ENCODE data around the gene EIPR1.

Gene EIPR1

DNA sequence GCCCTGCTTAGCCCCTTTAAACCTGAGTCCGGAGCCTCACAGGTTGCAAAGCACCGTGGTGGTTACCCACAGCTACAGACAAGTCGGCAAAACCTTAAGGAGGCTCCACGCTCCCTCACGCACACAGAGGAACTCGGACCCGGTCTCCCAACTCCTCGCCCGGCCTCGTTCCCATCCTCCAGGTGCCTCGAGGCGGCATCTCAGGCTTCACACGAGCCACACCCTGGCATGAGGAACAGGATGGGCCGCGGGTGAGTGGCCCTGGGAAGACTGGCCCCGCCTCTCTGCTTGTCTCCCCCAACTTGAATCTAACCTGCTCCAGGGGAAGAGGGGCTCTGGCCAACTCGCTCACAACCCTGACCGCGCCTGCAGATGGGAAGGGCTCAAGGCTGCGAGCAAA is 97.4 kb downstream of the EIPR1 start:
- H3K4me3 ChIP-seq (ENCODE audit: low read length), result no peak overlapping the region
- TF ChIP-seq, protein P1, sequence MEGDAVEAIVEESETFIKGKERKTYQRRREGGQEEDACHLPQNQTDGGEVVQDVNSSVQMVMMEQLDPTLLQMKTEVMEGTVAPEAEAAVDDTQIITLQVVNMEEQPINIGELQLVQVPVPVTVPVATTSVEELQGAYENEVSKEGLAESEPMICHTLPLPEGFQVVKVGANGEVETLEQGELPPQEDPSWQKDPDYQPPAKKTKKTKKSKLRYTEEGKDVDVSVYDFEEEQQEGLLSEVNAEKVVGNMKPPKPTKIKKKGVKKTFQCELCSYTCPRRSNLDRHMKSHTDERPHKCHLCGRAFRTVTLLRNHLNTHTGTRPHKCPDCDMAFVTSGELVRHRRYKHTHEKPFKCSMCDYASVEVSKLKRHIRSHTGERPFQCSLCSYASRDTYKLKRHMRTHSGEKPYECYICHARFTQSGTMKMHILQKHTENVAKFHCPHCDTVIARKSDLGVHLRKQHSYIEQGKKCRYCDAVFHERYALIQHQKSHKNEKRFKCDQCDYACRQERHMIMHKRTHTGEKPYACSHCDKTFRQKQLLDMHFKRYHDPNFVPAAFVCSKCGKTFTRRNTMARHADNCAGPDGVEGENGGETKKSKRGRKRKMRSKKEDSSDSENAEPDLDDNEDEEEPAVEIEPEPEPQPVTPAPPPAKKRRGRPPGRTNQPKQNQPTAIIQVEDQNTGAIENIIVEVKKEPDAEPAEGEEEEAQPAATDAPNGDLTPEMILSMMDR (IDR thresholded peaks at IDR 0.05; ENCODE audit: insufficient read depth, low read depth, low read length, missing control alignments), result no peak
- DNase-seq (ENCODE audit: low read depth), result no peak

DNA sequence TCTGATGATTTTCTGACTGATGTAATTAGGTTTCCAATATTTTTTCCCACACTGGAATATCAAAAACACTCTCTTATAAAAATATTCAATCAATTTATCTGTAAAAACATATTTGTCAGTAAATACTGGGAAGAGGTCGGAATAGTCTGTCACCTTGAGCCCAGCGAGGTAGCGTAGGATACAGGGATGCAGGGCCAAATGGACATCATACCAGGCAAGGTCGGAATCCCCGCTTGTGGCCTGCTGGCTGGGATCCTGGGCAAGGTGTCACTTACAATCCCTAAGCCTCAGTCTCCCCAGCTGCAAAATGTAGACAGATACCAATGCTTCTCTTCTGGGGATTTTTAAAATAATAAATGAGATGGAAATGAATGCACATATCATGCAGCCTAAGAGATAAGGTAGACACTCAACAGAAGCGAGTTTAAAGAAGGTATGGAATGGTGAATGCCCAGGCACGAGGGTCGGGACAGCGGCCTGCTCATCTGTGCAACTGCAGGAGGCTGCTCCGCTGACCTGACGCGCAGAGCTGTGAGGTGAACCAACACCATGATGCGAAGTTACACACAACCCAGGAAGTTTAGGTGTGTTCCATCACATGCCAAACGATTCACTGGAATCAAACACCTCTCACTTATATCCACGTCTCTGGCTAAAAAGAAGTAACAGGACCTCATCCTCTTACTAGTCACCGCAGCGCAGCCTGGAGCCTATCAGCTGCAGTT is 98.2 kb downstream of the EIPR1 start:
- TF ChIP-seq, protein P1 (IDR thresholded peaks at IDR 0.05; ENCODE audit: insufficient read depth, low read depth, low read length, missing control alignments), result no peak
- H3K4me3 ChIP-seq (ENCODE audit: low read length), result no peak overlapping the region
- DNase-seq (ENCODE audit: low read depth), result no peak

DNA sequence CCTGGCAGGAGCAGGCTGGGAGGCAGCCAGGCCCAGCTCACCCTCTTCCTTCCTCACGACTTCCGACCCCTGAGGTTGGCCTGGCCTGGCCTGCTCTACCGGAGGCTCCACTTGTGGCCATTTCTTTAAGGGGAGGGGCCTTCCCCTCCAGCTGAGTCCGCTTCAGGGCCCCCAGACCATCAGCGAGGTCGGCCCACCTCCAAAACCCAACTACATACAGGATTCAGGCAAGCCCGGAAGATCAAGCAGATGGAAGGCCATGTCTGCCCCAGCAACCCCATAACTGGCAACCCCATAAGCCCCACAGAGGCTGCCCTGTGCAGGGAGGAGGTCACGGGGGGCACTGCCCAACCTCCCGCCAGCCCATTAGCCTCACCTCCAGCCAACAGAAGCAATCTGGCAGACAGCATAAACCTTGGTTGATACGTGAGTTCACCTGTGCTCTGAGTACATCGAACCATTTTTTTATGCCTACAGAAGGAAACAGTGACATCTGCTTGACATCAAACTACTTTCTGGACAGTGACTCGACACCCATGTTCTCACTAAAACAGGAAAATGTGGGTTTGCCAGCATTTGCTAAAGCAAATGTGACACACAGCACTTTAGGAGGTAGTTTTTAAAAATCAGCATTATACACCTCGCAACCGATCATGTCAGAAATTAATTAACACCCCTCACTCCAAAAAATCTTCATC is 98.9 kb downstream of the EIPR1 start:
- DNase-seq (ENCODE audit: low read depth), result no peak
- H3K4me3 ChIP-seq (ENCODE audit: low read length), result no peak overlapping the region
- TF ChIP-seq, protein P1 (IDR thresholded peaks at IDR 0.05; ENCODE audit: insufficient read depth, low read depth, low read length, missing control alignments), result no peak

DNA sequence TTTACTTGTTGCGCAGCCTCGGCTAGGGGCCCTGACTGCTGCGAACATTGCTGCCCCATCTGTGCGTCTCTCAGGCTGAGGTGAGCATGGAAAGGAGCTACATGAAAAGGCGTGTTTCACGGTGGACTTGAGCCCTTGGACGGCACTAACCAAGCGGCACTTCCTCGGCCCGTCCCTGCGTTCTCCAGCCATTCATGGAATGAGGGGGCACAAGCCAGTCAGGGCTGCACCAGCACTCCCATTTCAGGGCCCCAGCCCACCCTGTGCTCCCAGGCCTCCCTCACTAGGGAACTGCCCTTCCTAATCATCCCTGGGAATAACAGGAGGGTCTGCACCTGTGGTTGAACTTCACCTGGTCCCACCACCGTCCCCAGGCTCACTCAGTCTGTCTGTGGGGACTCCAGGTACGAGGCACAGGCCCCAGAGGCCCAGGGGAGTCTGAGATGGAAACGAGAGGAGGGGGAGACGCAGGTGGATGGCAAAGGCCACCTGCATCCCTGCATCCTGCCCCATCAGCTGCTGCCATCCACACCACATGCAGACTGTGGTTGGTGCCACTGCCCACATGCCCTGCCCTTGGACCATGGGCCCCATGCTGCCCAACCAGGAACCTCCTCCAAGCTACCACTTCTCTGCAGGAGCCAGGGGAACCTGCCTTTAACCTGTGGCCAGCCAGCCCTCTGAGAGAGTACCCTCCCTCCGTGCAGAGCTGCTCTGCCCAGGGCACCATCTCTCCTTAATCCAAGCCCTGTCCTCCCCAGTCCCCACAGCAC is 99.7 kb downstream of the EIPR1 start:
- DNase-seq (ENCODE audit: low read depth), result no peak
- TF ChIP-seq, protein P1 (IDR thresholded peaks at IDR 0.05; ENCODE audit: insufficient read depth, low read depth, low read length, missing control alignments), result no peak
- no peak overlapping the region for H3K4me3 ChIP-seq (ENCODE audit: low read length)

DNA sequence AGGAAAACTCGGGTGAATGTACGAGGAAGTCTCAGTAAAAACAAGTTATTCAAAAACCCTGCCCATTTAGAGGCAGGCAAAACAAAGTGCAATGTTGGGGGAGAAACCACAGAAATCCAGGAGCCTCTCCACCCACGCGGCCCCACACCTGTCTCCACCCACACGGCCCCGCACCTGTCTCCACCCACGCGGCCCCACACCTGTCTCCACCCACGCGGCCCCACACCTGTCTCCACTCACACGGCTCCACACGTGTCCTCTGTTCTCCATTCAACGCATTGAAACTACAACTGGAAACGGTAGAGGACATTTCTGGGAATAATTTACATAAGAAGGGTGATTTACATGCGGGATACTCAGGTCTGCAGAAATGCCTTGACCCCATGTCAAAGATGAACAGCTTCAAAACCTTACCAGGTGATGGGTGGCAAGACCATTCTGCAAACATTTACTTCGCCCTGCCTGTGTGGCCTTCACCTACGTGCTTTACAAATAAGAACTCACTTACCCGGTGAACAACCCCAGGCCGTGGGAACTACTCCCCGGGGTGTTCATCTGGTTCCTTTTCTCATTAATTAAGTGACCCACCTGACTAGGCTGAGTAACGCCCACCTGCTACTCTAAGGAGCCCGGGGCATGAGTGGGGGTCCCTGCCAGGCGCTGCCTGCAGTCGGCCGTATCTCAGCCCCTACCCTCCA is 100.4 kb downstream of the EIPR1 start:
- DNase-seq (ENCODE audit: low read depth), result no peak
- TF ChIP-seq, protein P1 (IDR thresholded peaks at IDR 0.05; ENCODE audit: insufficient read depth, low read depth, low read length, missing control alignments), result no peak
- H3K4me3 ChIP-seq (ENCODE audit: low read length), result no peak overlapping the region

DNA sequence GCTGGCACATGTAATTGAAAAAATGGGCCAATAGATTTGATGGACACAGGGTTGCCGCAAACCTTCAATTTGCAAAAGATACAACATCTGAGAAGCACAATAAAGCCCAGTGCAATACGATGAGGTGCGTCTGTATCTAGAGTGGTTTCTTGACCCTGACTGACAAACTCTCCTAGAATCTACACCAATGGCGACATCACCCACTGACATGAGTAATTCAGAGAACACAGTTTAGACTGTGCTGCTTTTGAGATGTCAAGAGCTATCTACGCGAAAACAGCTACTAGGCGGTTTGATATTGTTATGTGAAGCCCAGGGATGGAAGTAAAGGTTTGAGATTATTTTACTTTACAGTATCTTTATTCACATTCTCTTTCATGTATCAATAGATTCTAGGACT is 104.9 kb downstream of the EIPR1 start:
- H3K4me3 ChIP-seq (ENCODE audit: low read length), result no peak overlapping the region
- DNase-seq (ENCODE audit: low read depth), result no peak
- TF ChIP-seq, protein P1 (IDR thresholded peaks at IDR 0.05; ENCODE audit: insufficient read depth, low read depth, low read length, missing control alignments), result no peak

All from epithelial cell of esophagus (primary cell).